GM18502 (cell line): ENCODE measurements around the gene NDUFS2.

Experiments used
- ATAC-seq: cut with Tn5 transposase; IDR thresholded peaks from one replicate; pipeline ENCODE4 v1.9.1; 2021; ENCODE audit warnings: mild to moderate bottlenecking; ENCODE audit not compliant: unreplicated experiment, poor library complexity

The NDUFS2 gene

DNA sequence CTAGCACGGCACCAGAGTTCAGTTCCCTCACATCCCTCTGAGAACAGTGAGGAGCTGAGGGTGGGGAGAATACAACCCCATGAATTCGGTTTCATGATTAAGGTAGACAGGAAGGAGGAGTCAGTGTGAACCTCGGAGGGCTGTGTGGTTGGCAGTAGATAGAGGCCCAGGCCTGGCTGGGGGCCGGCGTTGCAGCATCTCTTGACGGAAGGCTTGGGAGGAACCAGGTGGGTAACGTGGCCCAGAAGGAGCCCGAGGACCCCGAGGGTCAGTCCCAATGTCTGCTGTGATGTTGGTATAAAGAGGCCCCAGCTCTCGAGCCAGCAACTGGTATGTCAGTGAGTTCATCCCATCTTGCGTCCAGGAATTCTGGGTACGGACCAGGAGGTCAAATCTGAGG lies 30.5 kb upstream of the NDUFS2 start:
- ATAC-seq = no peak

GRCh38 chr1:161172349-161172748 lies 29.8 kb upstream of the NDUFS2 start:
- no peak for ATAC-seq

GRCh38 chr1:161172776-161173376 lies 29.3 kb upstream of the NDUFS2 start:
- ATAC-seq = no peak

DNA sequence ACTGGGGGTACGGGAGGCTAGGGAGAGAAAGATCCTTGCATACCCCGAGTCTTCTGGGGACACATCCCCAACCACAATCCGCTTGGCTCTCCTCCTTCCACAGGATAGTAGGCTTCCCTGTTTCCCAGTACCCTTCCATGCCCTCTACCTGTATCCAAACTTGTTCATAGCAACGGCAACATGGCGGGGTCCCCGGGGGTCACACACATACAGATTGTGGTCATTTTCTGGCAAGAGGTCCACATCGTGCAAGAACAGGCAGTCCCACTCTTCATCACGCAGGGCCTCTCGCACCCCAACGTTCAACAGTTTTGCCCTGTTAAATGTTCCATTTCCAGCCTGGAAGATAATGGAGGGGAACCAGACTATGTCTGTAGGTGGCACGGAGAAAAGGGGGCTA lies 28.5 kb upstream of the NDUFS2 start:
- no peak for ATAC-seq

DNA sequence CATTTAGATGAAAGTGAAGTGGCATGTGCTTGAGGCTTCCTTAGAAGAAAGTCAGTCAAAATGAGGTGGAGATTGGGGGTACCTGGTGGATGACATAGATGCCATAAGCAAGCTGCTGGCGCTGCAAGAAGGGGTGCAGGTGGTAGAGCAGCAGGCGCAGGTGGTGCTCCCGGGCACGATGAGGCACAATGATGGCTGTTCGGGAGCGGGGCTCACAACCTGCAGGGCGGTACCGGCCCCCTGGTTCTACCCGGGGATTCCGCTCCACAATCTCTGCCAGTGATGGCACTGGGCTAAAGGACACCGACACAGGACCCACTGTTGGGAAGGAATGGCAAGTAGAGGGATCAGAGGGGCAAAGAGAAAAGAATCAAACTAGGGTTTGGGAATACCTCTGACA lies 27.3 kb upstream of the NDUFS2 start:
- ATAC-seq = no peak

GRCh38 chr1:161175771-161176453 lies 26.3 kb upstream of the NDUFS2 start:
- ATAC-seq = no peak

DNA sequence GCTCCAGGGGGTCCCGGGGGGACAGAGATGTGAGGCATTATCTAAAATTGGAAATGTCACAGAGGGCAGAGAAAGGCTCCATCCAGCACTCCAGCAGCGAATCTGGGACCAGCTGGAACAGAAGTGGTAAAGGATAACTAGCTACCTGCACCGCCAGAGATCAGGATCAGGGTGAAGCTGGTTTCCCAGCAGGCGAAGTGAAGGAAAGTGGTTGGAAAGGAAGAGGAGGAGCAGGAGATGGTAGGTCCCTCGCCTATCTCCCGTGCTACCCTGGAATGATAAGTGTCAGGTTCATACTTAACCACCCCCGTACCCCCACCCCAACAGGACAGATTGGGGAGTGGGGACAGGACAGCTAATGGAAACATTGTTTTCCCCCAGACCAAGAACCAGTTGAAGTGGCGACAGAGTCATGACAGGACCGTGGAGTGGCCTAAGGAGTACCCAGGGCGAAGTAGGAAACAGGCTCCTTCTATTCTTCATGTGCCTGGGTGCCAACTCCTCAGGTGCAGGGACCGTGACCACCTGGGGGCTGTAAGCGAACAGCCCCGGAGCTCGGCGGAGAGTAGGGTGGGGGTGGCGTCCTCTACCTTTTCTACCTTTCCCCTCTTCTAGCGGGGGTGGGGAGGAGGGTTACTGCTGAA lies 25.6 kb upstream of the NDUFS2 start:
- no peak for ATAC-seq

- ATAC-seq = peak; percentile 81
Measured at GRCh38 chr1:161177112-161177935, 24.8 kb upstream of the NDUFS2 start, which contains the start of gene B4GALT3. TSS of gene B4GALT3 (minus strand) at chr1:161177507. CDS start at chr1:161176060, 1,447 bp downstream.

DNA sequence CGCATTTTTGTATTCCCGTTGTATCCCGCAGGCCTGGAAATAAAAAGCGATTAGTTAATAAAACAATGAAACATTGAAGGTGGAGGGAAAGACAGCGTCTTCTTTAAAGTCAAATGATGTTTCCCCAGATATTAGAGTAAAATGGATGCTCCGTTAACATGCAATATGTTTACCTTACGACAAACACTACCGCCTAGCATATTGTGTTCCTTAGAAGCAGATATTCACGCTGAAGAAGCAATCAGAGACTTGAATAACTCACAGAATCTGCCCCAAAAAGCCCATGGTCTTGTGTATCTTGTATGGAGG lies 24.3 kb upstream of the NDUFS2 start:
- no peak for ATAC-seq

DNA sequence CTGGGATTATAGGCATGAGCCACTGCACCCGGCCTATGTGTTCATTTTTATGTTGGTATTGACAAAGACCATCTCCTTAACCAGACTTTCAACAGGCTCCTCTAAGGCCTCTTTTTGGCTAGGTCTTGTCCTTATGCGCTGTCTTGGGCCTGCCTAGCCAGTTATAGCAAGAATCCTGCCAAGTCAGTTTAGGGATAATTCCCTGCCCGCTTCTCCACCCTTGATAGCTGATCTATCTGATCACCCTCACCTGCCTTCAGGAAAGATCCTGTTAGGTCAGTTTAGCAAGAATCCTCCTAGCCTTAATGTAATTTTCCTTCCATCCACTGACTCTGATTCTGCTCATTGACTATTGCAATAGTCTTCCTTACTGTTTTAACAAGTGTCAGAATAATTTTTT lies 22.5 kb upstream of the NDUFS2 start:
- no peak for ATAC-seq

DNA sequence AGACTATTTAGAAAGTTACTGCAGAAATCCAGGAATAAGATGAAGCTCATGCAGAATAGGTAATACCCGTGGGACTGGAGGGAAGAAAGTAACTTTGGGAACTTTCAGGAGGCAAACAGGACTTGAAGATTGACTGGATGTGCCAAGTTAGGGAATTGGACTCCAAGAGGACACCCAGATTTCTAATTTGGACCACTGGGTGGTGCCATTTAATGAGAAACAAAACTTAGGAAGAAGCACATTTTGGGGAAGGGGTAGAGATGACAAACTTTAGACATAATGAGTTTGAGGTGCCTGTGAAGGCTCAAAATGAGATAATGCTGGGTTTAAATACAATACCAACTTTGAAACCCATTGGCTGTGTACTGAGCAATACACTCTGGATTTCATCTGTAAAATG lies 21.5 kb upstream of the NDUFS2 start:
- ATAC-seq = no peak

- peak; percentile 49 for ATAC-seq
Measured at GRCh38 chr1:161182214-161182613, 20.0 kb upstream of the NDUFS2 start.

GRCh38 chr1:161185282-161185682 lies 16.9 kb upstream of the NDUFS2 start:
- peak; percentile 75 for ATAC-seq

DNA sequence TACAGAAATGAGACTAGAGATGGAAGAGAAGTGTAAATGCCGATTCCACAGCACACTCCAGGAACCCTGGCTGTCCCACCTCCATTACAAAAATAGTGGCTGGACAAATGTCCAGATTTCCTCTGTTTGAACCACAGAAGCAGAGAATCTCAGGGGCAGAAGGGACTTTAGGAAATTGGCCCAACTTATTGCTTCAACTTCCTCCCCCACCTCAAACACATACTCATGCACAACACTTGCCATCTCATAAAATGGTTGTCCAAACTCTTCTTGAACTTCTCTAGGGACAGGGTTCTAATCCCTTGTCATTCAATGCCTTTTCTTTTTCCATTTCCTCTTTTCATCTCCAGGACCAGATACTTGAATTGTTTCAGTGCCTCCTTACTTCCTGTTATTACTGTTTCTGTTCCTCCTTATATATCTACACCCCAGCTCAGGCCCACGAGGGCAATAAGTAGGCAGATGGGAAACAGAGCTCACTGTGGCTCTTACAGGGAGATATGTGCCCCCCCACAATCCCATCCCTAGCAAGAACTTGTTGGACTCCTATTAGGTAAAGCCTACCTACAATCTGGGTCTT lies 16.3 kb upstream of the NDUFS2 start:
- peak; percentile 29 for ATAC-seq

- no peak for ATAC-seq
Measured at GRCh38 chr1:161187311-161187710, 14.9 kb upstream of the NDUFS2 start.

DNA sequence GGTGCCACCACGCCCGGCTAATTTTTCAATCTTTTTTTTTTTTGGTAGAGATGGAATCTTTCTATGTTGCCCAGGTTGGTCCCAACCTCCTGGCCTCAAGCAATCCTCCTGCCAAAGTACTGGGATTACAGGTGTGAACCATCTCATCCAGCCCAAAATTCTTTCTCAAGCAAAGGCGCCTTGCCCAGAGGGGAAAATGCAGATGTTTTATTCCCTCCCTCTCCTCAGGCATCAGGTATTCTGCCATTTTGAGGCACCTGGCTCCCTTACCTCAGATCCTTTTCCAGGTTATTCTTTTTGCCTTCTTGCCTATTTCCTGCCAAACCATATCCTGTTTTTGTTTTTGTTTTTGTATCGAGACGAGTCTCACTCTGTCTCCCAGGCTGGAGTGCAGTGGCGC lies 13.8 kb upstream of the NDUFS2 start:
- no peak for ATAC-seq

GRCh38 chr1:161189036-161189435 lies 13.1 kb upstream of the NDUFS2 start:
- ATAC-seq = no peak

- ATAC-seq = no peak
Measured at GRCh38 chr1:161190962-161191521, 11.1 kb upstream of the NDUFS2 start.

DNA sequence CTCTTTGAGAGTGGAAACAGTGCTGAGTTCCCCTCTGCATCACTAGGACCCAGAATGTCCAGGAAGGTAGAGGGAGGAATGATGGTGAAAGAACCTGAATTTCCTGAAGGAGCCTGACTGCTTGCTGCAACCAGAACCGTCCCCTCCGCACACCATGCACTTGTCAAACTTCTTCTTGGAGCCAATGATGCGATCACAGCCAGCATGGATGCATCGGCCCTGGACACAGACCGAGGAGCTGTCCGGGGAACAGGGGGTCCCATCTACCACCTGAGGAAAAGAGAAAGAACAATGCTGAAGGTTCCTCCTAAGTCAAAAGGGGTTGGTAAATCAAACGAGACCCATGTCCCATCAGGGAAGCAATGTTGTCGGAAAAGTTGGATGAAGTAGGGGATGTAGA lies 10.2 kb upstream of the NDUFS2 start:
- ATAC-seq = no peak
